Neural progenitor cell (in vitro differentiated cells): ENCODE data around the gene RER1. TPM values are rescaled to one million over a fixed set of nuclear protein-coding genes. Genes with fewer than 3 reads are reported as not detected.

ENCODE experiments used
- DNase-seq: peaks from one replicate; pipeline ENCODE4 v3.0.0-alpha.2; 2016; ENCODE audit warnings: low spot score
- H2AFZ ChIP-seq: fragments of 200-600 bp; sonication (generic); replicated peaks from 2 replicates; pipeline ENCODE4 v1.6.1; 2016; ENCODE audit warnings: antibody characterized with exemption
- H3F3A ChIP-seq: fragments of 200-600 bp; sonication (generic); 2 replicates; pipeline ENCODE4 v1.6.1; 2016; ENCODE audit warnings: antibody characterized with exemption, low read depth
- H3K27ac ChIP-seq: fragments of 200-600 bp; sonication (generic); 2 replicates; pipeline ENCODE4 v1.5.1; 2016; ENCODE audit warnings: mild to moderate bottlenecking
- H3K27me3 ChIP-seq: fragments of 200-600 bp; sonication (generic); 2 replicates; pipeline ENCODE4 v1.6.1; 2016; ENCODE audit warnings: mild to moderate bottlenecking, moderate library complexity
- H3K36me3 ChIP-seq: fragments of 200-600 bp; sonication (generic); 2 replicates; pipeline ENCODE4 v1.5.1; 2016
- H3K4me1 ChIP-seq: fragments of 200-600 bp; sonication (generic); 2 replicates; pipeline ENCODE4 v1.6.1; 2016; ENCODE audit warnings: mixed run types
- H3K4me2 ChIP-seq: fragments of 200-600 bp; sonication (generic); 2 replicates; pipeline ENCODE4 v1.6.1; 2016
- H3K4me3 ChIP-seq: fragments of 200-600 bp; sonication (generic); 2 replicates; pipeline ENCODE4 v1.5.1; 2016
- H3K79me2 ChIP-seq: fragments of 200-600 bp; sonication (generic); 2 replicates; pipeline ENCODE4 v1.6.1; 2016; ENCODE audit warnings: low read depth
- H3K9ac ChIP-seq: fragments of 200-600 bp; sonication (generic); 2 replicates; pipeline ENCODE4 v1.6.1; 2016
- H3K9me3 ChIP-seq: fragments of 200-600 bp; sonication (generic); 2 replicates; pipeline ENCODE4 v1.5.1; 2016; ENCODE audit warnings: low read depth
- H4K20me1 ChIP-seq: fragments of 200-600 bp; sonication (generic); 2 replicates; pipeline ENCODE4 v1.6.1; 2016; ENCODE audit warnings: low read depth
- H3K27ac Mint-ChIP-seq: 3 replicates; pipeline ENCODE4 v1.8.0; 2021; ENCODE audit warnings: mixed read lengths
- H3K27me3 Mint-ChIP-seq: 2 replicates; pipeline ENCODE4 v1.8.0; 2022; ENCODE audit warnings: low read depth, mild to moderate bottlenecking, inconsistent platforms, moderate library complexity, mixed read lengths; ENCODE audit not compliant: insufficient read depth
- H3K36me3 Mint-ChIP-seq: 3 replicates; pipeline ENCODE4 v1.8.0; 2021; ENCODE audit warnings: mixed read lengths
- H3K4me1 Mint-ChIP-seq: 3 replicates; pipeline ENCODE4 v1.8.0; 2021; ENCODE audit warnings: mixed read lengths
- H3K4me3 Mint-ChIP-seq: 3 replicates; pipeline ENCODE4 v1.8.0; 2021; ENCODE audit warnings: mild to moderate bottlenecking, moderate library complexity, mixed read lengths
- H3K9me3 Mint-ChIP-seq: 3 replicates; pipeline ENCODE4 v1.8.0; 2020; ENCODE audit warnings: mixed read lengths
- CTCF ChIP-seq: fragments of 200-600 bp; sonication (generic); IDR thresholded peaks from 2 replicates; pipeline ENCODE4 v1.5.1; 2017; ENCODE audit warnings: antibody characterized with exemption, mild to moderate bottlenecking
- EZH2 ChIP-seq: fragments of 200-600 bp; sonication (generic); IDR thresholded peaks from 2 replicates; pipeline ENCODE4 v1.6.1; 2017; ENCODE audit warnings: antibody characterized with exemption, mild to moderate bottlenecking, moderate library complexity
- EZH2phosphoT487 ChIP-seq: fragments of 200-600 bp; sonication (generic); IDR thresholded peaks from 2 replicates; pipeline ENCODE4 v1.6.1; 2017; ENCODE audit warnings: antibody characterized with exemption
- total RNA-seq: library from RNA; depleted of rRNA; stranded (reverse); fragments of >200 nt; gene quantifications from 2 replicates; pipeline ENCODE4 v1.2.3, GENCODE V29; 2015; ENCODE audit warnings: low replicate concordance

Gene RER1
- total RNA-seq, 1 donor from 2014 or later, result 39.1 TPM

GRCh38 chr1:2379733-2380404 lies 11.8 kb upstream of the RER1 start:
- Histone ChIP-seq H3K27ac (no peak overlapping the region), H3K4me1 (no peaks in the 10 kb centered on the region), H3K9ac (no peak overlapping the region), H2AFZ (no peak overlapping the region), H3K79me2 (no peaks in the 10 kb centered on the region), H3K27me3 (no peaks in the 10 kb centered on the region), H3K9me3 (no peaks in the 10 kb centered on the region), H3K4me3 (no peak overlapping the region), H3K4me2 (no peak overlapping the region), H3F3A (no peaks in the 10 kb centered on the region), H4K20me1 (peaks cover 8% of the 10 kb centered on the region), H3K36me3 (no peaks in the 10 kb centered on the region)
- H3K27ac Mint-ChIP-seq, result no peak overlapping the region
- peaks cover under 1% of the 10 kb centered on the region for H3K36me3 Mint-ChIP-seq
- peaks cover 8% of the 10 kb centered on the region for H3K4me1 Mint-ChIP-seq
- peaks cover 4% of the 10 kb centered on the region for H3K27me3 Mint-ChIP-seq
- DNase-seq, result no peak
- TF ChIP-seq EZH2 (no peak), CTCF (no peak), EZH2phosphoT487 (no peak)
- no peak overlapping the region for H3K4me3 Mint-ChIP-seq
- H3K9me3 Mint-ChIP-seq, result no peaks in the 10 kb centered on the region

GRCh38 chr1:2380816-2381591 lies 10.6 kb upstream of the RER1 start:
- Histone ChIP-seq H3K9ac (no peak overlapping the region), H3K9me3 (no peaks in the 10 kb centered on the region), H3K27ac (no peak overlapping the region), H3K4me2 (no peak overlapping the region), H3K4me1 (no peaks in the 10 kb centered on the region), H3K4me3 (no peak overlapping the region), H3K36me3 (no peaks in the 10 kb centered on the region), H3K27me3 (no peaks in the 10 kb centered on the region), H4K20me1 (peaks cover 8% of the 10 kb centered on the region), H3K79me2 (no peaks in the 10 kb centered on the region), H3F3A (no peaks in the 10 kb centered on the region), H2AFZ (no peak overlapping the region)
- Mint-ChIP-seq H3K4me3 (no peak overlapping the region), H3K36me3 (no peaks in the 10 kb centered on the region), H3K9me3 (no peaks in the 10 kb centered on the region), H3K27me3 (peaks cover 4% of the 10 kb centered on the region), H3K27ac (no peak overlapping the region), H3K4me1 (peaks cover 8% of the 10 kb centered on the region)
- TF ChIP-seq EZH2, result no peak
- no peak for TF ChIP-seq EZH2phosphoT487
- no peak for TF ChIP-seq CTCF
- DNase-seq, result no peak

- no peak overlapping the region for H3K27ac ChIP-seq
- Mint-ChIP-seq H3K4me3 (no peak overlapping the region), H3K27ac (no peak overlapping the region), H3K27me3 (peaks cover 6% of the 10 kb centered on the region), H3K4me1 (peaks cover 8% of the 10 kb centered on the region), H3K36me3 (peaks cover 3% of the 10 kb centered on the region), H3K9me3 (no peaks in the 10 kb centered on the region)
- no peaks in the 10 kb centered on the region for H3K36me3 ChIP-seq
- H3K4me2 ChIP-seq, result no peak overlapping the region
- H3K4me1 ChIP-seq, result no peaks in the 10 kb centered on the region
- no peak overlapping the region for H3K9ac ChIP-seq
- no peaks in the 10 kb centered on the region for H3F3A ChIP-seq
- H2AFZ ChIP-seq, result no peak overlapping the region
- no peaks in the 10 kb centered on the region for H3K27me3 ChIP-seq
- no peaks in the 10 kb centered on the region for H3K9me3 ChIP-seq
- TF ChIP-seq EZH2phosphoT487 (no peak), CTCF (peak; percentile 93)
- peak; percentile 89 for DNase-seq
- peaks cover 8% of the 10 kb centered on the region for H4K20me1 ChIP-seq
- no peak overlapping the region for H3K4me3 ChIP-seq
- no peaks in the 10 kb centered on the region for H3K79me2 ChIP-seq
Measured at GRCh38 chr1:2381741-2382620, 9.7 kb upstream of the RER1 start.
